Kidney epithelial cell (primary cell): ENCODE measurements around the gene SLC7A14. TPM values are rescaled to one million over a fixed set of nuclear protein-coding genes. Genes with fewer than 3 reads are reported as not detected.

Experiments
- DNase-seq: peaks from one replicate; pipeline ENCODE4 v3.0.0-alpha.2; 2010; ENCODE audit warnings: low read depth
- H3K27me3 ChIP-seq: 2 replicates; pipeline ENCODE4 v1.6.0; 2011; ENCODE audit warnings: low read length; ENCODE audit not compliant: control insufficient read depth, insufficient read depth
- H3K36me3 ChIP-seq: 2 replicates; pipeline ENCODE4 v1.5.1; 2011; ENCODE audit warnings: low read length; ENCODE audit not compliant: control insufficient read depth, insufficient read depth
- H3K4me3 ChIP-seq: 2 replicates; pipeline ENCODE4 v1.5.1; 2011; ENCODE audit warnings: low read depth, mild to moderate bottlenecking, control low read depth, low read length
- CTCF ChIP-seq: IDR thresholded peaks from 2 replicates; pipeline ENCODE4 v1.5.1; 2011; ENCODE audit warnings: mild to moderate bottlenecking, moderate library complexity, low read length, control low read depth, inconsistent platforms; ENCODE audit not compliant: insufficient read depth, poor library complexity, severe bottlenecking
- total RNA-seq: library from RNA; depleted of rRNA; stranded (reverse); fragments of >200 nt; gene quantifications from 2 replicates; pipeline ENCODE4 v1.2.3, GENCODE V29; 2015

Gene SLC7A14
- total RNA-seq, 1 donor from 2014 or later: not detected

GRCh38 chr3:170522201-170522600 lies 63.7 kb downstream of the SLC7A14 start:
- TF ChIP-seq CTCF: no peak
- H3K27me3 ChIP-seq: no peaks in the 10 kb centered on the region
- H3K36me3 ChIP-seq: no peaks in the 10 kb centered on the region
- no peak for DNase-seq
- H3K4me3 ChIP-seq: no peak overlapping the region

GRCh38 chr3:170520996-170521395 lies 64.9 kb downstream of the SLC7A14 start:
- no peak overlapping the region for H3K4me3 ChIP-seq
- no peaks in the 10 kb centered on the region for H3K36me3 ChIP-seq
- DNase-seq: no peak
- TF ChIP-seq CTCF: no peak
- no peaks in the 10 kb centered on the region for H3K27me3 ChIP-seq

GRCh38 chr3:170517242-170517945 lies 68.5 kb downstream of the SLC7A14 start:
- no peaks in the 10 kb centered on the region for H3K36me3 ChIP-seq
- no peak overlapping the region for H3K4me3 ChIP-seq
- no peak for DNase-seq
- no peak for TF ChIP-seq CTCF
- no peaks in the 10 kb centered on the region for H3K27me3 ChIP-seq

GRCh38 chr3:170513642-170514041 lies 72.2 kb downstream of the SLC7A14 start:
- no peak for DNase-seq
- Histone ChIP-seq H3K27me3 (no peaks in the 10 kb centered on the region), H3K36me3 (no peaks in the 10 kb centered on the region), H3K4me3 (no peak overlapping the region)
- no peak for TF ChIP-seq CTCF

GRCh38 chr3:170511371-170511770 lies 74.5 kb downstream of the SLC7A14 start:
- no peaks in the 10 kb centered on the region for H3K27me3 ChIP-seq
- H3K36me3 ChIP-seq: no peaks in the 10 kb centered on the region
- DNase-seq: no peak
- TF ChIP-seq CTCF: no peak
- no peak overlapping the region for H3K4me3 ChIP-seq

- H3K27me3 ChIP-seq: no peaks in the 10 kb centered on the region
- no peak for DNase-seq
- no peak overlapping the region for H3K4me3 ChIP-seq
- no peak for TF ChIP-seq CTCF
- no peaks in the 10 kb centered on the region for H3K36me3 ChIP-seq
These were observed 77.0 kb downstream of the SLC7A14 start for GRCh38 chr3:170508839-170509238.
